GM23338 (cell line): ENCODE results near the gene CDC14A. TPM values are rescaled to one million over a fixed set of nuclear protein-coding genes. Genes with fewer than 3 reads are reported as not detected.

Experiments
- ATAC-seq: fragments of 200-7000 bp; cut with Tn5 transposase; 3 replicates; pipeline ENCODE4 v1.9.1; 2020
- DNase-seq: peaks from one replicate; pipeline ENCODE4 v3.0.0-alpha.2; 2015; ENCODE audit warnings: low spot score
- H2AFZ ChIP-seq: fragments of 200-600 bp; sonication (generic); 2 replicates; pipeline ENCODE4 v1.8.0; 2016; ENCODE audit warnings: antibody characterized with exemption, mild to moderate bottlenecking, moderate library complexity
- H3F3A ChIP-seq: fragments of 200-600 bp; sonication (generic); replicated peaks from 2 replicates; pipeline ENCODE4 v1.8.0; 2017; ENCODE audit warnings: antibody characterized with exemption, mixed run types, low read depth
- H3K27ac ChIP-seq: fragments of 200-600 bp; sonication (generic); 2 replicates; pipeline ENCODE4 v1.6.1; 2016; ENCODE audit warnings: low read depth
- H3K27me3 ChIP-seq: fragments of 200-600 bp; sonication (generic); 2 replicates; pipeline ENCODE4 v1.8.0; 2016; ENCODE audit warnings: mild to moderate bottlenecking, mixed run types, moderate library complexity; ENCODE audit not compliant: insufficient read depth
- H3K36me3 ChIP-seq: fragments of 200-600 bp; sonication (generic); 2 replicates; pipeline ENCODE4 v1.8.0; 2016; ENCODE audit warnings: mild to moderate bottlenecking; ENCODE audit not compliant: insufficient read depth
- H3K4me1 ChIP-seq: fragments of 200-600 bp; sonication (generic); 2 replicates; pipeline ENCODE4 v1.8.0; 2016; ENCODE audit warnings: mild to moderate bottlenecking, moderate library complexity; ENCODE audit not compliant: insufficient read depth
- H3K4me2 ChIP-seq: fragments of 200-600 bp; sonication (generic); 2 replicates; pipeline ENCODE4 v1.7.1; 2017; ENCODE audit warnings: mixed run types
- H3K4me3 ChIP-seq: fragments of 200-600 bp; sonication (generic); 2 replicates; pipeline ENCODE4 v1.6.1; 2016; ENCODE audit warnings: mixed run types
- H3K79me2 ChIP-seq: fragments of 200-600 bp; sonication (generic); replicated peaks from 2 replicates; pipeline ENCODE4 v1.8.0; 2017; ENCODE audit warnings: mild to moderate bottlenecking; ENCODE audit not compliant: insufficient read depth
- H3K9me2 ChIP-seq: fragments of 200-600 bp; sonication (generic); 2 replicates; pipeline ENCODE4 v1.8.0; 2017; ENCODE audit not compliant: insufficient read depth
- H4K20me1 ChIP-seq: fragments of 200-600 bp; sonication (generic); replicated peaks from 2 replicates; pipeline ENCODE4 v1.8.0; 2017; ENCODE audit warnings: mild to moderate bottlenecking; ENCODE audit not compliant: insufficient read depth
- H3K27ac Mint-ChIP-seq: 2 replicates; pipeline ENCODE4 v1.8.0; 2020; ENCODE audit warnings: inconsistent platforms, mild to moderate bottlenecking, moderate library complexity, mixed read lengths
- H3K27me3 Mint-ChIP-seq: 3 replicates; pipeline ENCODE4 v1.8.0; 2022; ENCODE audit warnings: low read depth, mild to moderate bottlenecking, moderate library complexity, mixed read lengths, inconsistent platforms; ENCODE audit not compliant: insufficient read depth, poor library complexity
- H3K36me3 Mint-ChIP-seq: 3 replicates; pipeline ENCODE4 v1.8.0; 2021; ENCODE audit warnings: low read depth, mild to moderate bottlenecking, inconsistent platforms, moderate library complexity, mixed read lengths
- H3K4me1 Mint-ChIP-seq: 3 replicates; pipeline ENCODE4 v1.8.0; 2020; ENCODE audit warnings: mild to moderate bottlenecking, inconsistent platforms, mixed read lengths
- H3K4me3 Mint-ChIP-seq: 3 replicates; pipeline ENCODE4 v1.8.0; 2021; ENCODE audit warnings: moderate library complexity, mild to moderate bottlenecking, inconsistent platforms, mixed read lengths
- H3K9me3 Mint-ChIP-seq: 3 replicates; pipeline ENCODE4 v1.8.0; 2020; ENCODE audit warnings: moderate library complexity, mild to moderate bottlenecking, inconsistent platforms, mixed read lengths
- CTCF ChIP-seq, 2 experiments: fragments of 200-600 bp in 1 of 2; sonication (generic) in 1 of 2; conservative IDR thresholded peaks; 2 replicates each; pipeline versions ENCODE4 v1.5.1 to v1.6.1; 2016 to 2017; ENCODE audit warnings: antibody characterized with exemption in 2 of 2, low read depth in 2 of 2, mild to moderate bottlenecking in 2 of 2, moderate library complexity in 1 of 2
- ETS1 ChIP-seq: IDR thresholded peaks from 2 replicates; pipeline ENCODE4 v1.6.1; 2016; ENCODE audit warnings: antibody characterized with exemption
- EZH2 ChIP-seq: fragments of 200-600 bp; sonication (generic); IDR thresholded peaks from one replicate; pipeline ENCODE4 v1.8.0; 2017; ENCODE audit warnings: antibody characterized with exemption, mild to moderate bottlenecking, low read depth; ENCODE audit not compliant: unreplicated experiment
- EZH2phosphoT487 ChIP-seq: fragments of 200-600 bp; sonication (generic); IDR thresholded peaks from one replicate; pipeline ENCODE4 v1.8.1; 2018; ENCODE audit warnings: antibody characterized with exemption; ENCODE audit not compliant: unreplicated experiment
- REST ChIP-seq: IDR thresholded peaks from one replicate; pipeline ENCODE4 v1.6.1; 2018; ENCODE audit warnings: antibody characterized with exemption; ENCODE audit not compliant: unreplicated experiment
- STAT1 ChIP-seq: IDR thresholded peaks from one replicate; pipeline ENCODE4 v1.6.1; 2016; ENCODE audit warnings: antibody characterized with exemption; ENCODE audit not compliant: unreplicated experiment
- ZNF331 ChIP-seq: fragments of 250-450 bp; sonication (Bioruptor Pico); IDR thresholded peaks from 2 replicates; pipeline ENCODE4 v1.5.0; 2020; ENCODE audit warnings: low read depth, mild to moderate bottlenecking, moderate library complexity
- polyA plus RNA-seq: library from polyadenylated mRNA; unstranded; fragments of >200 nt; fragmentation: Nextera tagmentation; extraction: Ambion mirVana; gene quantifications from 2 replicates; pipeline ENCODE4 v1.2.1, GENCODE V29; 2016
- total RNA-seq: library from RNA; depleted of rRNA; stranded (reverse); fragments of >200 nt; shearing (Covaris generic); gene quantifications from 2 replicates; pipeline ENCODE4 v1.2.3, GENCODE V29; 2014

CDC14A gene
- total and polyA plus RNA-seq, 2 experiments from 2014 or later: 11.1 to 20.8 TPM

GRCh38 chr1:100440075-100440809, 87.9 kb downstream of the CDC14A start (continued):
- TF ChIP-seq REST (no peak), ETS1 (no peak), ZNF331 (CRISPR knock-in tag) (no peak), CTCF (conservative IDR thresholded peaks at IDR 0.05; ENCODE audit: low read depth in 2 of 2) (no peak), EZH2phosphoT487 (no peak), EZH2 (no peak), STAT1 (no peak)

- no peaks in the 10 kb centered on the region for H3K27me3 ChIP-seq
- no peak overlapping the region for H3K4me3 ChIP-seq
- H3K4me2 ChIP-seq: no peak overlapping the region
- H3K36me3 ChIP-seq: no peaks in the 10 kb centered on the region
- TF ChIP-seq EZH2phosphoT487: no peak
- ATAC-seq (no peak), DNase-seq (no peak)
- Mint-ChIP-seq H3K4me3 (no peak overlapping the region), H3K27ac (no peak overlapping the region), H3K27me3 (no peaks in the 10 kb centered on the region), H3K9me3 (no peaks in the 10 kb centered on the region), H3K4me1 (peaks cover 25% of the 10 kb centered on the region), H3K36me3 (no peaks in the 10 kb centered on the region; the same call in 2 of the 3 replicates)
- no peak overlapping the region for H3K27ac ChIP-seq
- H3K79me2 ChIP-seq: no peaks in the 10 kb centered on the region
- H4K20me1 ChIP-seq: no peaks in the 10 kb centered on the region
- no peaks in the 10 kb centered on the region for H3F3A ChIP-seq
- no peak overlapping the region for H2AFZ ChIP-seq
- no peaks in the 10 kb centered on the region for H3K9me2 ChIP-seq
- H3K4me1 ChIP-seq: peaks cover 24% of the 10 kb centered on the region
These were observed 88.8 kb downstream of the CDC14A start for GRCh38 chr1:100441146-100441545.
